ENCODE data around the gene ARRB1. TPM values are rescaled to one million over a fixed set of nuclear protein-coding genes. Genes with fewer than 3 reads are reported as not detected.

The ARRB1 gene
- total and polyA plus RNA-seq, 4 donors: 3.3 to 21.2 (median 12.5) TPM

- H3K4me3 ChIP-seq (ENCODE audit: low read depth in 1 of 3, low read length in 3 of 3): no peak overlapping the region
Measured at GRCh38 chr11:75306529-75306928, 44.9 kb downstream of the ARRB1 start.

More at GRCh38 chr11:75306529-75306928, 44.9 kb downstream of the ARRB1 start:
- H3K27ac ChIP-seq (ENCODE audit: low read depth in 1 of 2, low read length in 2 of 2): peak overlapping the region in 1 of 2 donors; percentile 34
- peaks cover 0 to 12% (median 3%) of the 10 kb centered on the region in 4 donors for H3K4me1 ChIP-seq (ENCODE audit: control insufficient read depth in 4 of 4, insufficient read depth in 4 of 4, low read length in 3 of 4)
- H3K9me3 ChIP-seq (ENCODE audit: control insufficient read depth in 4 of 4, low read length in 3 of 4): no peaks in the 10 kb centered on the region
- no peaks in the 10 kb centered on the region for H3K27me3 ChIP-seq (ENCODE audit: control insufficient read depth in 4 of 4, insufficient read depth in 4 of 4, low read length in 3 of 4)
- H3K9ac ChIP-seq (ENCODE audit: low read depth in 1 of 2, low read length in 2 of 2): no peak overlapping the region
- DNase-seq (ENCODE audit: low spot score): no peak
- no peak for TF ChIP-seq HNF4G (IDR thresholded peaks at IDR 0.05)
- TF ChIP-seq FOXA2 (IDR thresholded peaks at IDR 0.05): no peak
- no peak for TF ChIP-seq FOXA1 (IDR thresholded peaks at IDR 0.05)
- TF ChIP-seq JUND (IDR thresholded peaks at IDR 0.05): no peak
- TF ChIP-seq ATF3 (IDR thresholded peaks at IDR 0.05): no peak
- TF ChIP-seq NR2F2 (IDR thresholded peaks at IDR 0.05): no peak
- no peak for TF ChIP-seq EGR1 (IDR thresholded peaks at IDR 0.05; ENCODE audit: low read depth in 2 of 2)
- no peak for TF ChIP-seq HNF4A (conservative IDR thresholded peaks at IDR 0.05)
- TF ChIP-seq ZBTB33 (IDR thresholded peaks at IDR 0.05): no peak
- no peak for TF ChIP-seq MAX (IDR thresholded peaks at IDR 0.05)
- no peak for TF ChIP-seq CTCF (IDR thresholded peaks at IDR 0.05; ENCODE audit: low read depth, low read length, missing input control)
- TF ChIP-seq GABPA (IDR thresholded peaks at IDR 0.05 in 1 of 2, conservative IDR thresholded peaks at IDR 0.05 in 1 of 2): no peak
- TF ChIP-seq YY1 (IDR thresholded peaks at IDR 0.05): no peak
- no peak for TF ChIP-seq RXRA (IDR thresholded peaks at IDR 0.05)
- no peak for TF ChIP-seq REST (IDR thresholded peaks at IDR 0.05)
- WGBS: 85% methylated on average over 10 of the region's 10 CpGs
- no peaks in the 10 kb centered on the region for H3K36me3 ChIP-seq (ENCODE audit: control insufficient read depth in 4 of 4, insufficient read depth in 3 of 4, low read depth in 1 of 4, low read length in 3 of 4)
